ENCODE data around the gene GP1BB. TPM values are rescaled to one million over a fixed set of nuclear protein-coding genes. Genes with fewer than 3 reads are reported as not detected.
A peak's percentile ranks its signal among the peaks of the same experiment; 100 is the strongest.

Gene GP1BB
- total RNA-seq, 2 experiments from 2014 or later = not detected

DNA sequence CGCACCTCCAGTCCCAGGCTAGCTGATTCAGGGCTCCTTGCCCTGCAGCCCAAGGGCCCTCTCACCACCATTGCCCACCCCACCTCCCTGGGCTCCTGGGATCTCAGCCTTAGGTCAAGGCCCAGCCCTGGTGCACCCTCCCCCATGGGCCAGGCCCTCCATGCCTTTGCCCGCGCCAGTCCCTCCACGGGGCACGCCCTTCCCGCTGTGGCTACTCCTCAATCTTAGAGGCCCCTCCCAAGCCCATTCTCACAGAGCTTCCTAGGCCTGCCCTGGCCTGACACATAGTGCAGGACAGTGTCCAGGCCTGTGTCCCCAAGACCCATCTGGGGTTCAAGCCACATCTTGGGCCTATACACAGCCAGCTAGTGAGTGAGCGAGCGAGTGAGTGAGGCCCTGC lies 6.9 kb downstream of the GP1BB start:
- H3K9me3 Mint-ChIP-seq (ENCODE audit: low read depth) = no peaks in the 10 kb centered on the region
- ATAC-seq = peak; percentile 14
- no peaks in the 10 kb centered on the region for H3K36me3 Mint-ChIP-seq
- no peak overlapping the region for H3K27ac Mint-ChIP-seq
- peaks cover 6% of the 10 kb centered on the region for H3K27me3 Mint-ChIP-seq
- no peak overlapping the region for H3K4me3 Mint-ChIP-seq
- DNase-seq = no peak
- peaks cover 4% of the 10 kb centered on the region for H3K4me1 Mint-ChIP-seq
- CTCF ChIA-PET = interaction anchor here (0.5 to 2.8 kb wide), 59 partner anchors 10 to 494 kb away, joined by 3 to 106 read pairs (median 4); partner anchors contain the start of genes COMT, TBX1 and TXNRD2

DNA sequence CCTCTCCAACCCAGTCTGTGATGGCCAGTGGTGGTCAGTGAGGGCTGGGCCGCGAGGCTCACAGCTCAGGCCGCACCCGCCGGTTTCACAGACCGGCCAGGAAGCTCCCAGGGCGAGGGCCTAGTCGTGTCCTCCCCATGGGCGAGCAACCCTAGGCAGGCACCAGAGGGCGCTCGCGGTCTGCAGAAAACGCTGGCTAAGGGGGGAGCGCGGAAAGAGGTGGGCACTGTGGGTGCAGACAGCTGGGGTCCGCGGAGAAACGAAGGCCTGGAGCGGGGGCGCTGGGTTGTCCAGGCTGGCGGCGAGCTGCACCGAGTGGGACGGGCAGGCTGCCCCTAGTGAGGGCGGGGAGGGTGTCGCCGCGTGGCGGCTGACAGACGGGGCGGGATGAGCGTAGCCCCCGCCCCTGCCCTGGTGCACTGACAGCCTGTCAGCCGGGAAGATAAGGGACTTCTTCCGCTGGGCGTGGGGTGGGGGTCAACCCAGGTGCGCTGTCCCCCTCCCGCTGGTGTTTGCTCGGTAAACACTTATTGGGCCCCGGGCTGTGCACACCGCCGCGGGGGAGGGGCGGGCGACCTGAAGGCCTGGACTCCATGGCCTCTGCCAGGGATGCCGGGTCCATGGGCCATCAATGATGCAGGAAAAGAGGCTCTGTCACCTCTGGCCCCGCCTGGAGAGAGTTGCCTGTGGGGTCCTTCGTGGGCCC lies 7.5 kb downstream of the GP1BB start:
- CTCF ChIA-PET = interaction anchor here (0.5 to 2.8 kb wide), 60 partner anchors 11 to 494 kb away, joined by 3 to 106 read pairs (median 4); partner anchors contain the start of genes COMT, TBX1 and TXNRD2
- peaks cover 3% of the 10 kb centered on the region for H3K4me1 Mint-ChIP-seq
- no peaks in the 10 kb centered on the region for H3K36me3 Mint-ChIP-seq
- peak; percentile 87 for DNase-seq
- H3K9me3 Mint-ChIP-seq (ENCODE audit: low read depth) = no peaks in the 10 kb centered on the region
- peak; percentile 93 for ATAC-seq
- no peak overlapping the region for H3K27ac Mint-ChIP-seq
- H3K4me3 Mint-ChIP-seq = peak overlapping the region; percentile 44
- peaks cover 3% of the 10 kb centered on the region for H3K27me3 Mint-ChIP-seq

DNA sequence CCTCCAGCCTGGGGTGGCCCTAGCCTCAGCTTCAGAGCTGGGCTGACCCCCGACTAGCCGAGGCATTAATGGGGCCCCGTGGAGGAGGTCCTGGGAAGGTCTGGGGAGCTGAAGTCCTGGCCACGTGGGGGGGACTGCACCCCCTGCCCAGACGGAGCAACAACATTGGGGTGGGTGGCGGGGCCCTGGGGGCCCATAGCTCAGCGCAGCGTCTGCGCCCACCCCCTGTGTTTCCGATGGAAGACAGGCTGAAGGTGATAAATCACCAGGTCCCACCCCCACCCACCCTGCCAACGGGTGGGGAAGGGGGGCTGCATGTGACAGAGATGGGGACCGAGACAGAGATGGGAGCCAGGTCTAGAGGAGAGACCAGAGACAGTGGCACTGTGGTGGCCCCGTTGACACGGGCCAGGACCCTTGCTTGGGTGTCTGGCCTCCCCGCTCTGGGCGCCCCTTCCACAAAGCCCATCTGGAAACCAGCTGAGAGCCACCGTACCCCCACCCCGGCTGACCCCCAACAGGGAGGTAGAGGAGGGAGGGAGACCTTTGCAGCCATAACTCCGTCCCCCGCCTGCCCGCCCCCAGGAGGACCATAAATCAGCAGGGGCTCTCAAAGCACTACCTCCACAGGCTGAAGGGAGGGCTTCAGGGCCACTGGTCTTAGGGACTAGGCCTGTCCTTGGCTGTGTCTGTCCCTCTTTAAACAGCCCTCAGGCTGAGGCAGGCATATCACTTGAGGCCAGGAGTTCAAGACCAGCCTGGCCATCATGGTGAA lies 8.2 kb downstream of the GP1BB start:
- Mint-ChIP-seq H3K4me3 (peak overlapping the region; percentile 44), H3K36me3 (no peaks in the 10 kb centered on the region), H3K4me1 (peaks cover 3% of the 10 kb centered on the region), H3K27me3 (no peaks in the 10 kb centered on the region), H3K27ac (no peak overlapping the region), H3K9me3 (ENCODE audit: low read depth) (no peaks in the 10 kb centered on the region)
- no peak for ATAC-seq
- CTCF ChIA-PET = interaction anchor here (0.7 to 2.8 kb wide), 34 partner anchors 10 to 387 kb away, joined by 3 to 106 read pairs (median 5); partner anchors contain the start of genes COMT, TBX1 and TXNRD2
- no peak for DNase-seq

GRCh38 chr22:19732403-19733113 lies 9.2 kb downstream of the GP1BB start:
- ATAC-seq = no peak
- Mint-ChIP-seq H3K36me3 (no peaks in the 10 kb centered on the region), H3K4me3 (no peak overlapping the region), H3K27me3 (no peaks in the 10 kb centered on the region), H3K27ac (no peak overlapping the region), H3K4me1 (peaks cover 3% of the 10 kb centered on the region), H3K9me3 (ENCODE audit: low read depth) (no peaks in the 10 kb centered on the region)
- DNase-seq = no peak
- CTCF ChIA-PET = interaction anchor here (0.9 to 2.8 kb wide), 4 partner anchors 15 to 221 kb away, joined by 3 to 23 read pairs (median 12); no protein-coding TSS in a partner anchor

- Mint-ChIP-seq H3K9me3 (ENCODE audit: low read depth) (no peaks in the 10 kb centered on the region), H3K27me3 (no peaks in the 10 kb centered on the region), H3K4me3 (no peak overlapping the region), H3K36me3 (no peaks in the 10 kb centered on the region), H3K4me1 (peaks cover 3% of the 10 kb centered on the region), H3K27ac (no peak overlapping the region)
- no peak for DNase-seq
- ATAC-seq = no peak
- CTCF ChIA-PET = interaction anchor here (1.4 kb wide), 1 partner anchor 14 kb away, joined by 3 read pairs; no protein-coding TSS in a partner anchor
Measured at GRCh38 chr22:19733755-19734154, 10.4 kb downstream of the GP1BB start.

DNA sequence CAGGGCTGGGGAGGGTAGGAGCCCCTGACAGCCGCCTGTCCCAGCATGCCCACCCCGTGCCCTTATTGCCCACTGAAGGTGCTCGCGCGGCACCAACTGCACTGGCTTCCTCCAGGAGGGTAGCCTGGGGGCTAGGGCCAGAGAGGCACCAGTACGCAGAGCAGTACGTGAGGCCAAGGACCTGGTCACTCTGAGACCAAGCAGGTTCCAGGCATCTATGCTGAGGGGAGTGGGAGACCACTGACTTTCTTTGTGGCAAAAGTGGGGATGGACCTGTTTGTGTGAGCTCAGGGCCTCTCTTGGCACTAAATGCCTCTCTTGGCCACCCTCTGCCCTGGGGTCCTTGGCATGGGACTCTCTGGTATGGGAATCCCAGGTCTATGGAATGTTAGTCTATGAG lies 10.8 kb downstream of the GP1BB start:
- Mint-ChIP-seq H3K4me1 (peaks cover 3% of the 10 kb centered on the region), H3K9me3 (ENCODE audit: low read depth) (no peaks in the 10 kb centered on the region)
- CTCF ChIA-PET = no interaction called here

GRCh38 chr22:19734837-19735382 lies 11.6 kb downstream of the GP1BB start:
- CTCF ChIA-PET = no interaction called here

More for the DNA sequence above, 10.8 kb downstream of the GP1BB start:
- no peak for DNase-seq
- Mint-ChIP-seq H3K4me3 (no peak overlapping the region), H3K36me3 (no peaks in the 10 kb centered on the region), H3K27ac (no peak overlapping the region), H3K27me3 (no peaks in the 10 kb centered on the region)
- ATAC-seq = no peak

GRCh38 chr22:19735665-19736510 lies 12.5 kb downstream of the GP1BB start:
- H3K36me3 Mint-ChIP-seq = no peaks in the 10 kb centered on the region

More at GRCh38 chr22:19734837-19735382, 11.6 kb downstream of the GP1BB start:
- no peak for ATAC-seq
- Mint-ChIP-seq H3K9me3 (ENCODE audit: low read depth) (no peaks in the 10 kb centered on the region), H3K36me3 (no peaks in the 10 kb centered on the region), H3K4me1 (peaks cover 3% of the 10 kb centered on the region), H3K4me3 (no peak overlapping the region), H3K27me3 (no peaks in the 10 kb centered on the region), H3K27ac (no peak overlapping the region)
- DNase-seq = no peak

DNA sequence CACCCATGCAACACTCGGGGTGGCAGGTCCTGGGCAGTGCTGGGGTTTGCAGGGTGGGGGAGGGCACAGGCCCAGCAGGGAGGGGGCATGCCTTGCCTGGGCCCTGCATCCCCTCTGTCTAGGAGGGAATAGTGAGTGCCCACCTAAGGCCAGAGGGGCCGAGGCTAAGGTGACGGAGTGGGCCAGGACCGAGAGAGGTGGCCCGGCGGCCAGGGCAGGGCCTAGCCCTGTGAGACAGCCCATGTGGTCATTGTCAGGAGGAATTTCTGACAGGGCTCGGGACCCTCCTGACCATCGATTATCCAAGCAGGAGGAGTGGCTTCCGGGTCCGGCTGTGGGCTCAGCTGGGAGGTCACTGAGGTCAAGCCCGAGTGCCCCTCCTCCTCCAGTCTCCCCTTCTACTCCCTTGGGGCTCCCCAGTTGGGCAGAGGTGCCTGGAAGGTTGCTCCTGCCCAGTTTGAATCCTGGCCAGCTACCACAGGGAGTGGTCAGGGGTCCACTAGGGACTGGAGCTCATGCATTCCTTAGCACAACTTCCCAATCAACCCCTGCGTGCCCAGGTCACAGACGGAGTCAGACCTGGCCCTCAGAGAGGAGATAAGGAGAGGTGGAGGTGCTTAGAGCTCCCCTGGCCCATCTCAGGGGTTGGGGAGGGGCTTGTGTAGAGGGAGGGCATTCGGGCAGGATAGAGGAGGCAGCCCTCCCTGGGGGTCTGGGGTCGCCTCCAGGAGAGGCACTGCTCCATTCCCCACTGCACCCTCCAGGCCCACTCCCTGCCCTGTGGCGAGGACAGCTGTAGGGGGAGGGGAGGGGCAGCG lies 14.7 kb downstream of the GP1BB start:
- Mint-ChIP-seq H3K4me3 (no peak overlapping the region), H3K9me3 (ENCODE audit: low read depth) (no peaks in the 10 kb centered on the region), H3K4me1 (no peaks in the 10 kb centered on the region), H3K36me3 (no peaks in the 10 kb centered on the region), H3K27me3 (no peaks in the 10 kb centered on the region), H3K27ac (no peak overlapping the region)
- CTCF ChIA-PET = no interaction called here
- DNase-seq = no peak
- no peak for ATAC-seq

More at GRCh38 chr22:19735665-19736510, 12.5 kb downstream of the GP1BB start:
- Mint-ChIP-seq H3K9me3 (ENCODE audit: low read depth) (no peaks in the 10 kb centered on the region), H3K27me3 (no peaks in the 10 kb centered on the region), H3K4me1 (no peaks in the 10 kb centered on the region), H3K4me3 (no peak overlapping the region), H3K27ac (no peak overlapping the region)
- no peak for ATAC-seq
- no peak for DNase-seq
- CTCF ChIA-PET = no interaction called here

DNA sequence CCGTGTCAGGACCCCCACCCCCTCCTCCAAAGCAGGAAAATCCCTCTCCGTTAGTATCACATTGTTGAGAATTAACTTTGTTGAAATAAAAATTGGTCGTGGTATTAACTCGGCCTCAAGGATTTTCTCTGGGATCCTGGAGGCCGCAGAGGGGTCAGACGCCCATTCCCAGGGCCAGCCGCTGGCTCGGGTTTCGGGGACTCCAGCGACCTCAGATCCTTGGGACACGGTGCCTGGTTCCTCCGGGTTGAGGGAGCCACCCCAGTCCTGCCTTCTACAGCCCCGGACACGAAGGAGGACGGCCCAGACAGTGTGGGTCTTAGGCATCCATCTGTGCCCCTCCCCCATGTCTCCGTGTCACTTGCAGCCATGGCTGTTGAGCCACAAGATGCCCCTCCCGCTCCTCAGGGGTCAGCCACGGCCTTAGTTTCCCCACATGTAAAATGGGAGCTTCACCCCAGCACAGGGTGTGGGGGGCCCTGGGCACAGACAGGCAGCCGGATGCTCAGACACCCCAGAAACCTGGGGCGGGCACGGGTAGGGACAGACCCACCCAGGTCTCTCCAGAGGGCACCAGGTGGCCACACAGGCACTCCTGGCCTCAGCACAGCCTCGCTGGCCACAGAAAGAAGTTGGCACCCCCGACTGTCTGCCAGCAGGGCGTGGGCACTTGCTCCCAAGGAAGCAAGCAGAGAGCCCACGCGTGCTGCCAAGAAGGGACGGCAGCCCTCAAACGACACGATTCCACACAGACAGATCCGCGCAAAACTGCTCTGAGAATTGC lies 15.5 kb downstream of the GP1BB start:
- Mint-ChIP-seq H3K9me3 (ENCODE audit: low read depth) (no peaks in the 10 kb centered on the region), H3K4me1 (no peaks in the 10 kb centered on the region), H3K4me3 (no peak overlapping the region), H3K36me3 (no peaks in the 10 kb centered on the region), H3K27ac (no peak overlapping the region), H3K27me3 (no peaks in the 10 kb centered on the region)
- CTCF ChIA-PET = no interaction called here
- DNase-seq = no peak
- ATAC-seq = no peak

GRCh38 chr22:19739448-19739895 lies 16.1 kb downstream of the GP1BB start:
- Mint-ChIP-seq H3K4me3 (no peak overlapping the region), H3K9me3 (ENCODE audit: low read depth) (no peaks in the 10 kb centered on the region), H3K36me3 (no peaks in the 10 kb centered on the region), H3K27ac (no peak overlapping the region), H3K4me1 (no peaks in the 10 kb centered on the region), H3K27me3 (no peaks in the 10 kb centered on the region)
- DNase-seq = no peak
- no peak for ATAC-seq
- CTCF ChIA-PET = no interaction called here
